ENCODE results near the gene CEP104. TPM values are rescaled to one million over a fixed set of nuclear protein-coding genes. Genes with fewer than 3 reads are reported as not detected.

CEP104 gene
- total and polyA plus RNA-seq, 2 experiments from 2014 or later: 12.3 to 29.8 TPM

DNA sequence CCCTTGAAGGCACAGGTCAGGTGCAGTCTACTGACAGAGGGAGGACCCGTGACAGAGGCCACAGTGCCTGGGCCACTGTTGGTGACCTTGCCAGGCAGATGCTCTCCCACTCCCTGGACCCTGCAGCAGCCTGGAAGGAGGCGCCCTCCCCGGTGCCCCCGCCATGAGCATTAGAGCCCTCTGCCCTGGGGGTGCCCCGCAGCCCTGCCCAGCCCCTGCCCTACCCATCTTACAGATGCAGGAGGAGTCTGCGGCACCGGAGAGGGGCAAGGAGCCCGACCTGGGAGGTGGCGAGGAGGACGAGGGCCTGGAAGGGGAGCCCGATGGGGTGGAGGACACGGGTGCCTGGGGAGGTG lies 94.2 kb downstream of the CEP104 start:
- H3K27me3 ChIP-seq (replicated peaks; ENCODE audit: insufficient read depth): peaks cover 10% of the 10 kb centered on the region; the same call in 1 of the 2 replicates
- no peaks in the 10 kb centered on the region for H3K79me2 ChIP-seq (ENCODE audit: insufficient read depth)
- H3K27ac ChIP-seq: no peak overlapping the region
- no peak overlapping the region for H3K4me3 ChIP-seq
- no peak overlapping the region for H2AFZ ChIP-seq
- 58 to 62% methylated on average over 9 to 12 of the region's 12 CpGs for WGBS, 2 experiments (ENCODE audit: low coverage in 1 of 2, low lambda C conversion rate in 2 of 2, missing lambda C conversion rate in 2 of 2)
- no peaks in the 10 kb centered on the region for H3F3A ChIP-seq (ENCODE audit: insufficient read depth)
- H3K4me1 ChIP-seq (ENCODE audit: insufficient read depth): no peaks in the 10 kb centered on the region
- no peaks in the 10 kb centered on the region for H3K9me2 ChIP-seq (ENCODE audit: insufficient read depth)
- no peaks in the 10 kb centered on the region for H3K36me3 ChIP-seq (ENCODE audit: low read depth)
- DNase-seq: no peak
- H3K9ac ChIP-seq: no peak overlapping the region
- TF ChIP-seq EZH2 (IDR thresholded peaks at IDR 0.05; ENCODE audit: insufficient read depth, poor library complexity, severe bottlenecking) (no peak), EZH2phosphoT487 (IDR thresholded peaks at IDR 0.05; ENCODE audit: insufficient read depth, low read depth) (no peak)
- H3K9me3 ChIP-seq (ENCODE audit: low read depth): no peaks in the 10 kb centered on the region
- in situ Hi-C loops (cut with MboI): no loop called here
- H4K20me1 ChIP-seq (ENCODE audit: insufficient read depth): no peaks in the 10 kb centered on the region
- H3K4me2 ChIP-seq (ENCODE audit: unreplicated experiment): no peak overlapping the region

DNA sequence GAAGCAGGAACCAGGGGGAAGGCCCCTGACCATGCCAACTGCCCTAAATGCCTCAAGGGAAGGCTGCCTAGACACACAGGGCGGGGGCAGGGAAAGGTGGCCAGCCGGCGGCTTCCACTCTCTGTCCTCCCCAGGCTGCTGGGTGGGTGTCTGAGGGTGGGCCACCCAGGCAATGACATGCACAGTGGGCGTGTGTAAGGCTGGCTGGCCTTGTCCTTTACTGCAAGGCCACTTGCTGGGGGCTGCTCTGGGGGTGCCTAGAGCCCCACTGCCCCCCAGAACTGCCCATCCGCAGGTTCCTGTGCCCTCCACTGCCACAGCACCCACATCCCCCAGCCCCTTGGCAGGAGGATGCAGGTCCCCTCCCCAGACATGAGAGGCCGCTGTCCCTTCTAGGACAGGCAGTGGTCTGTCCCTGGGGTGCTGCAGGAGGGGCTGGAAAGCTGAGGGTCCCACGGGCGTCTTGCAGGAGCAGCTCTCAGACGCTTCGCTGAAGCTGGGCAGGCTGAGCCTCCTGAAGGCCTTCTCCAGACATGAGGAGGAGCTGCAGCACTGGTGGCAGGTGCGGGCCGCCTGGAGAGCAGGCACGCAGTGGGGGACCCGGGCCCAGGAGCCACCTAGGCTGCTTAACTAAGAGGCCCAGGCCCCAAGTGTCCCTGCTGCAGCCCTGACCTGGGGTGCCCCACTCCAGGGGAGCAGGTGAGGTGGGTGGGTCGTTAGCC lies 94.7 kb downstream of the CEP104 start:
- Histone ChIP-seq H3K36me3 (ENCODE audit: low read depth) (no peaks in the 10 kb centered on the region), H3K27me3 (replicated peaks; ENCODE audit: insufficient read depth) (peaks cover 10% of the 10 kb centered on the region; the same call in 1 of the 2 replicates), H4K20me1 (ENCODE audit: insufficient read depth) (no peaks in the 10 kb centered on the region), H2AFZ (no peak overlapping the region), H3K27ac (no peak overlapping the region), H3K4me1 (ENCODE audit: insufficient read depth) (no peaks in the 10 kb centered on the region), H3K4me3 (no peak overlapping the region), H3K9me2 (ENCODE audit: insufficient read depth) (no peaks in the 10 kb centered on the region), H3K9ac (no peak overlapping the region), H3K9me3 (ENCODE audit: low read depth) (no peaks in the 10 kb centered on the region), H3K4me2 (ENCODE audit: unreplicated experiment) (no peak overlapping the region), H3F3A (ENCODE audit: insufficient read depth) (no peaks in the 10 kb centered on the region), H3K79me2 (ENCODE audit: insufficient read depth) (no peaks in the 10 kb centered on the region)
- WGBS, 2 experiments (ENCODE audit: low coverage in 1 of 2, low lambda C conversion rate in 2 of 2, missing lambda C conversion rate in 2 of 2): 46 to 54% methylated on average over 10 to 11 of the region's 15 CpGs
- in situ Hi-C loops (cut with MboI): no loop called here
- no peak for TF ChIP-seq EZH2 (IDR thresholded peaks at IDR 0.05; ENCODE audit: insufficient read depth, poor library complexity, severe bottlenecking)
- no peak for TF ChIP-seq EZH2phosphoT487 (IDR thresholded peaks at IDR 0.05; ENCODE audit: insufficient read depth, low read depth)
- DNase-seq: no peak

Small RNA genes within 50 kb of the gene (small RNA-seq; reads per million reads assigned to genes)
- gene RN7SL574P (ENCODE audit: low read depth, low replicate concordance): not detected

Other genes with a start within 250 kb of the CEP104 start
- 108 and 129 TPM in 2 replicates for gene MEGF6, start 245.7 kb downstream of the CEP104 start, total RNA-seq (2014; rRNA removed; shearing (Covaris generic))
- 37.9 and 39.3 TPM in 2 replicates for gene MEGF6, start 245.7 kb downstream of the CEP104 start, polyA plus RNA-seq (2016; fragmentation: Nextera tagmentation; extraction: Ambion mirVana)
- 27.6 and 30.9 TPM in 2 replicates for gene TPRG1L, start 232.2 kb downstream of the CEP104 start, total RNA-seq (2014; rRNA removed; shearing (Covaris generic))
- 30.7 and 30.9 TPM in 2 replicates for gene TPRG1L, start 232.2 kb downstream of the CEP104 start, polyA plus RNA-seq (2016; fragmentation: Nextera tagmentation; extraction: Ambion mirVana)
- gene WRAP73, start 207.1 kb downstream of the CEP104 start, total RNA-seq (2014; rRNA removed; shearing (Covaris generic)): 15.7 and 16.9 TPM in 2 replicates
- gene WRAP73, start 207.1 kb downstream of the CEP104 start, polyA plus RNA-seq (2016; fragmentation: Nextera tagmentation; extraction: Ambion mirVana): 16.3 and 20.2 TPM in 2 replicates
- not detected in 2 replicates for gene TP73, start 204.7 kb downstream of the CEP104 start, total RNA-seq (2014; rRNA removed; shearing (Covaris generic))
- gene TP73, start 204.7 kb downstream of the CEP104 start, polyA plus RNA-seq (2016; fragmentation: Nextera tagmentation; extraction: Ambion mirVana): 0.08 TPM in 1 of 2 replicates, not detected in the other
- not detected in 2 replicates for gene CCDC27, start 104.8 kb downstream of the CEP104 start, total RNA-seq (2014; rRNA removed; shearing (Covaris generic))
- not detected in 2 replicates for gene CCDC27, start 104.8 kb downstream of the CEP104 start, polyA plus RNA-seq (2016; fragmentation: Nextera tagmentation; extraction: Ambion mirVana)
- not detected in 2 replicates for gene SMIM1, start 84.5 kb downstream of the CEP104 start, total RNA-seq (2014; rRNA removed; shearing (Covaris generic))
- not detected in 2 replicates for gene SMIM1, start 84.5 kb downstream of the CEP104 start, polyA plus RNA-seq (2016; fragmentation: Nextera tagmentation; extraction: Ambion mirVana)
- gene LRRC47, start 60.7 kb downstream of the CEP104 start, total RNA-seq (2014; rRNA removed; shearing (Covaris generic)): 32.2 and 41.9 TPM in 2 replicates
- gene LRRC47, start 60.7 kb downstream of the CEP104 start, polyA plus RNA-seq (2016; fragmentation: Nextera tagmentation; extraction: Ambion mirVana): 15.1 and 17.8 TPM in 2 replicates
- gene DFFB, start 265 bp upstream of the CEP104 start, total RNA-seq (2014; rRNA removed; shearing (Covaris generic)): 6.4 and 18.3 TPM in 2 replicates
- 2.4 and 3.2 TPM in 2 replicates for gene DFFB, start 265 bp upstream of the CEP104 start, polyA plus RNA-seq (2016; fragmentation: Nextera tagmentation; extraction: Ambion mirVana)
- gene C1orf174, start 43.1 kb upstream of the CEP104 start, total RNA-seq (2014; rRNA removed; shearing (Covaris generic)): 18.5 and 33.2 TPM in 2 replicates
- gene C1orf174, start 43.1 kb upstream of the CEP104 start, polyA plus RNA-seq (2016; fragmentation: Nextera tagmentation; extraction: Ambion mirVana): 35.9 and 36.9 TPM in 2 replicates